ENCODE measurements around the gene OPTC. TPM values are rescaled to one million over a fixed set of nuclear protein-coding genes. Genes with fewer than 3 reads are reported as not detected.

Gene OPTC
- total RNA-seq, 4 donors from 2014 or later = not detected

GRCh38 chr1:203528976-203529835, 35.3 kb downstream of the OPTC start:
- TF ChIP-seq CTCF (IDR thresholded peaks at IDR 0.05; ENCODE audit: low read depth) = no peak

GRCh38 chr1:203531063-203531462, 37.1 kb downstream of the OPTC start:
- no peak for TF ChIP-seq CTCF (IDR thresholded peaks at IDR 0.05; ENCODE audit: low read depth)

- TF ChIP-seq CTCF (IDR thresholded peaks at IDR 0.05; ENCODE audit: low read depth) = no peak
Observed at GRCh38 chr1:203534012-203534411, 40.1 kb downstream of the OPTC start.

- no peak for TF ChIP-seq CTCF (IDR thresholded peaks at IDR 0.05; ENCODE audit: low read depth)
Observed at GRCh38 chr1:203534526-203534925, 40.6 kb downstream of the OPTC start.

- no peak for TF ChIP-seq CTCF (IDR thresholded peaks at IDR 0.05; ENCODE audit: low read depth)
Observed at GRCh38 chr1:203536575-203536974, 42.6 kb downstream of the OPTC start.

- TF ChIP-seq CTCF (IDR thresholded peaks at IDR 0.05; ENCODE audit: low read depth) = no peak
Observed at GRCh38 chr1:203536980-203537455, 43.1 kb downstream of the OPTC start.

GRCh38 chr1:203537806-203538464, 44.0 kb downstream of the OPTC start:
- no peak for TF ChIP-seq CTCF (IDR thresholded peaks at IDR 0.05; ENCODE audit: low read depth)
